Activated CD4-positive, alpha-beta memory T cell treated with anti-CD3 and anti-CD28 coated beads for 36 hours (primary cell): ENCODE data around the gene VASP. TPM values are rescaled to one million over a fixed set of nuclear protein-coding genes. Genes with fewer than 3 reads are reported as not detected.

ENCODE experiments used
- CTCF ChIA-PET: fragments of 350-600 bp; sonication (Branson Sonifier 250); formaldehyde crosslinking; loops from one replicate; lab custom pipeline; 2021; ENCODE audit warnings: antibody characterized with exemption, inconsistent platforms; lab: Charles Lee
- POLR2A ChIA-PET: fragments of 350-600 bp; sonication (Branson Sonifier 250); formaldehyde crosslinking; loops from one replicate; lab custom pipeline; 2021; ENCODE audit warnings: antibody characterized with exemption; lab: Charles Lee
- DNase-seq: peaks from one replicate; pipeline ENCODE4 v3.0.0-alpha.2; 2020
- H3K27ac Mint-ChIP-seq: one replicate; pipeline ENCODE4 v1.8.0; 2021; ENCODE audit warnings: mixed read lengths
- H3K27me3 Mint-ChIP-seq: one replicate; pipeline ENCODE4 v1.8.0; 2021; ENCODE audit warnings: mixed read lengths
- H3K36me3 Mint-ChIP-seq: one replicate; pipeline ENCODE4 v1.8.0; 2021; ENCODE audit warnings: mixed read lengths
- H3K4me1 Mint-ChIP-seq: one replicate; pipeline ENCODE4 v1.8.0; 2021; ENCODE audit warnings: low read depth, mixed read lengths
- H3K4me3 Mint-ChIP-seq: one replicate; pipeline ENCODE4 v1.8.0; 2021; ENCODE audit warnings: mild to moderate bottlenecking, mixed read lengths
- H3K9me3 Mint-ChIP-seq: one replicate; pipeline ENCODE4 v1.8.0; 2021; ENCODE audit warnings: mixed read lengths
- intact Hi-C: fragments of 100-400 bp; cut with micrococcal nuclease; formaldehyde crosslinking; loops from one replicate; pipeline ENCODE4 v1.15.1; 2023
- total RNA-seq, 2 experiments: library from RNA; stranded (reverse); gene quantifications; one replicate each; pipeline ENCODE4 v1.2.3, GENCODE V29; 2021

Gene VASP
- 100 to 1,000 TPM; 167 to 174 TPM for total RNA-seq

GRCh38 chr19:45506989-45507871, at the start of gene VASP:
VASP (plus strand) TSS chr19:45507479; CDS start chr19:45507772, 293 bp downstream.
- H3K36me3 Mint-ChIP-seq: peaks cover 4% of the 10 kb centered on the region
- H3K27ac Mint-ChIP-seq: peak within 1 kb of the TSS; percentile 94
- ChIA-PET CTCF (interaction anchor here (0.8 to 3.2 kb wide), 3 partner anchors 29 to 134 kb away, joined by 4 to 13 read pairs (median 4); no protein-coding TSS in a partner anchor), POLR2A (interaction anchor here (1.0 to 1.7 kb wide), 2 partner anchors 40 to 134 kb away, joined by 3 to 7 read pairs; partner anchors contain the start of gene FOSB)
- peaks cover 43% of the 10 kb centered on the region for H3K4me1 Mint-ChIP-seq
- no peaks in the 10 kb centered on the region for H3K9me3 Mint-ChIP-seq
- intact Hi-C loops: loop anchor here (1.0 to 5.0 kb wide), 8 partner anchors 10 to 379 kb away; partner anchors contain the start of genes IRF2BP1, OPA3, QPCTL and RTN2
- H3K4me3 Mint-ChIP-seq: peak within 1 kb of the TSS; percentile 86
- DNase-seq: peak; percentile 96
- no peaks in the 10 kb centered on the region for H3K27me3 Mint-ChIP-seq

DNA sequence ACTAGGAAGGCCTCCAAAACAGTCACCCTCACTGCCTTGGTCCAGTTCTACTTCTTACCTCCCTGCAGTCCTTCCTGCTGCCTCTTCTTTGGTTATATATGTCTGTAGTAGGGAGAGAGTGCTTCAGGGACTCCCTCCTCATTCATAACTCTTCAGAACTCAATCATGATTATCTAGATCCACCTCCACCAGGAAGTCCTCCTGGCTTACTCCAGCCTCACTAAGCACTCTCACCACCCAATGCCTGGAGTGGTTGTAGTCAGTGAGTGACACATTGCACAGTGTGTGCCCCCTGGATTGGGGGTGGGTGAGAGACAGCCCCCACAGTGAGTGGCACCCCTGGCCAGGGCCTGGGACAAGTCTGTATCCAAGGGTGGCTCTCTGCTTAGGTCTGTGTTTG, 49.5 kb upstream of the VASP start:
- Mint-ChIP-seq H3K27me3 (no peaks in the 10 kb centered on the region), H3K9me3 (no peaks in the 10 kb centered on the region), H3K27ac (no peak overlapping the region), H3K36me3 (no peaks in the 10 kb centered on the region), H3K4me3 (no peak overlapping the region), H3K4me1 (peaks cover 14% of the 10 kb centered on the region)
- DNase-seq: no peak
- ChIA-PET POLR2A (no interaction called here), CTCF (no interaction called here)
- intact Hi-C loops: no loop called here

GRCh38 chr19:45460807-45461347, 46.4 kb upstream of the VASP start:
- ChIA-PET POLR2A (no interaction called here), CTCF (interaction anchor here (1.1 to 1.2 kb wide), 2 partner anchors 22 to 25 kb away, joined by 3 read pairs; no protein-coding TSS in a partner anchor)
- Mint-ChIP-seq H3K36me3 (no peaks in the 10 kb centered on the region), H3K27me3 (no peaks in the 10 kb centered on the region), H3K9me3 (no peaks in the 10 kb centered on the region), H3K4me3 (no peak overlapping the region), H3K4me1 (peaks cover 7% of the 10 kb centered on the region), H3K27ac (peak overlapping the region; percentile 42)
- intact Hi-C loops: no loop called here
- no peak for DNase-seq

- Mint-ChIP-seq H3K36me3 (no peaks in the 10 kb centered on the region), H3K4me1 (peaks cover 3% of the 10 kb centered on the region), H3K4me3 (no peak overlapping the region), H3K27ac (no peak overlapping the region), H3K27me3 (peaks cover 1% of the 10 kb centered on the region), H3K9me3 (no peaks in the 10 kb centered on the region)
- no peak for DNase-seq
- intact Hi-C loops: no loop called here
- POLR2A ChIA-PET: no interaction called here
- CTCF ChIA-PET: interaction anchor here (0.7 to 1.0 kb wide), 5 partner anchors 11 to 58 kb away, joined by 3 to 6 read pairs (median 5); no protein-coding TSS in a partner anchor
Measured at GRCh38 chr19:45462174-45462573, 45.1 kb upstream of the VASP start.

DNA sequence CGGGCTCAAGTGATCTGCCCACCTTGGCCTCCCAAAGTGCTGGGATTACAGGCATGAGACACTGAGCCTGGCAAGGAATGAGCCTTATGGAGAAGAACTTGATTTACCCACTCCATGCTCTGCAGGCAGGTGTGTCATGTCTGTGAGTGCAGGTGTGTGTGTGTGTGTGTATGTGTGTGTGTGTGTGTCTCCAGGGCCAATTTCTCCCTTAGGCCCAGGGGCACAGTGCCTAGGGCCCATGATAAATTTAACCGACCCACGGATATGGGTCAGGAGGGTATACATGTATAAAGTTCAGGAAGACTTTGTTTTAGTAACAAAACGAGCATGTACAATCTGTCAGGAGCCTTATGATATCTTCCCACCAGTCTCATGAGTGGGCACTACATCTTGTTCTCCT, 44.0 kb upstream of the VASP start:
- Mint-ChIP-seq H3K9me3 (no peaks in the 10 kb centered on the region), H3K27me3 (peaks cover 1% of the 10 kb centered on the region), H3K4me1 (peaks cover 7% of the 10 kb centered on the region), H3K27ac (no peak overlapping the region), H3K4me3 (no peak overlapping the region), H3K36me3 (no peaks in the 10 kb centered on the region)
- POLR2A ChIA-PET: no interaction called here
- DNase-seq: no peak
- CTCF ChIA-PET: interaction anchor here (0.9 kb wide), 1 partner anchor 59 kb away, joined by 3 read pairs; no protein-coding TSS in a partner anchor
- intact Hi-C loops: no loop called here

DNA sequence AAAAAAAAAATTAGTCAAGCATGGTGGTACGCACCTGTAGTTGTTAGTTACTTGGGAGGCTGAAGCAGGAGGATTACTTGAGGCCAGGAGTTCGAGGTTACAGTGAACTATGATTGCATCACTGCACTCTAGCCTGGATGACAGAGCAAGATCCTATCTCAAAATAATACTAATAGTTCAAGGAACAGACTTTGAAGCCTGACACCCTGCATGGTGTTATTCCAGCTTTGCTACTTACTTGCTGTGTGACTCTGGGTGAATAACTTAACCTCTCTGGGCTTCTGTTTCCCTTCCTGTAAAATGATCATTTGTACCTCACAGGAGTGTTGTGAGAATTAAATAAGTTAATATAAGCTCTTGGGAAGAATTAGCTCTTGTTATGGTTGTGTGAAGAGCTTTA, 43.0 kb upstream of the VASP start:
- Mint-ChIP-seq H3K9me3 (no peaks in the 10 kb centered on the region), H3K4me3 (no peak overlapping the region), H3K27ac (no peak overlapping the region), H3K27me3 (peaks cover 1% of the 10 kb centered on the region), H3K4me1 (peaks cover 7% of the 10 kb centered on the region), H3K36me3 (no peaks in the 10 kb centered on the region)
- POLR2A ChIA-PET: no interaction called here
- CTCF ChIA-PET: interaction anchor here (1.2 kb wide), 1 partner anchor 25 kb away, joined by 4 read pairs; no protein-coding TSS in a partner anchor
- DNase-seq: no peak
- intact Hi-C loops: no loop called here

DNA sequence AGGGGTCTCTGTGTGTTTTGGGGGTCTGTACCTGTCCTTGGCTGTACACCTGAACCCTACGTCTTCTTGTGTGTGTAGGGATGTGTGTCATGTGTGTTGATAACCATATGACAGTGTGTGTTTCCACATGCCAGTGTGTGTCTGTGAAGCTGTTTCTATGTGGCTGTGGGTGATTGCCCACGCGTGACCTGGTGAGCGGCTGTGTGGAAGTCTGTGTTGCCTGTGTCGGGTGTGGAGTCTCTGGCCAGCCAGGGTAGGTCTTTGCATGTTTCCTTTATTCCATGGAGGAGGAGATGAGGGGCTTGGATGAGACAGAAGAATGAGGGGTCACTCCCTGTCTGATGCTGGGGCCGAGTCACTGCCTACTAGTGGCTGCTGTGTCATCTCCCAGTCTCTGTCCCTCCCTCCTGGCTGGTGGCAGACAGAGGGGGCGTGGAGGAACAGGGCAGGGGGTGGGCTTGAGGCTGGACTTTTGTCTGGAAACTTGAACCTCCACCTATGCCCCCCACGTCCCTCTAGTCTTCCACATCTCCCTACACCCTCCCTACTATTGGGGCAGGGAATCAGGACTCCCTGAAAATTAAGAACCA, 42.3 kb upstream of the VASP start:
- ChIA-PET CTCF (interaction anchor here (1.2 kb wide), 1 partner anchor 26 kb away, joined by 4 read pairs; no protein-coding TSS in a partner anchor), POLR2A (no interaction called here)
- Mint-ChIP-seq H3K9me3 (no peaks in the 10 kb centered on the region), H3K36me3 (no peaks in the 10 kb centered on the region), H3K4me1 (peaks cover 14% of the 10 kb centered on the region), H3K4me3 (no peak overlapping the region), H3K27me3 (peaks cover 1% of the 10 kb centered on the region), H3K27ac (no peak overlapping the region)
- DNase-seq: no peak
- intact Hi-C loops: no loop called here

DNA sequence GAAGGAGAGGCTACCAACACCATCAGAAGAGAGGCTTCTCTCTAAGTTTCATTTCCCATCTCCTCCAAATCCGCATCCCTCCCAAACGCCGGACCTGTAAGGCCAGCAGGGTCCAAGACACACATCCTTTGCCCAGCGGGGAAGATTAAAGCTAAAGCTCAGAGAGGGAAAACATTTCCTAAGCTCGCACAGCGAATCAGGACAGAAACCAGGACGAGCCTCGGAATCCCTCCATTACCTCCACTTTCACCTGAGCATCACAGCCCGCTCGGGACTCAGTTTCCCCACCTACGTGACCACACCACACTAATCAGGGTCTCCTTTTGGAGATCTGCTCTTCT, 40.2 kb upstream of the VASP start:
- POLR2A ChIA-PET: interaction anchor here (1.0 to 4.0 kb wide), 9 partner anchors 11 to 175 kb away, joined by 3 to 44 read pairs (median 8); partner anchors contain the start of genes ERCC1 and VASP
- H3K9me3 Mint-ChIP-seq: no peaks in the 10 kb centered on the region
- peak overlapping the region; percentile 52 for H3K27ac Mint-ChIP-seq
- DNase-seq: no peak
- CTCF ChIA-PET: interaction anchor here (0.9 to 5.0 kb wide), 8 partner anchors 10 to 174 kb away, joined by 3 to 89 read pairs (median 10); no protein-coding TSS in a partner anchor
- H3K4me1 Mint-ChIP-seq: peaks cover 28% of the 10 kb centered on the region
- H3K4me3 Mint-ChIP-seq: peak overlapping the region; percentile 87
- H3K36me3 Mint-ChIP-seq: peaks cover 3% of the 10 kb centered on the region
- intact Hi-C loops: loop anchor here (1.0 kb wide), 1 partner anchor 17 kb away; no protein-coding TSS in a partner anchor
- peaks cover 1% of the 10 kb centered on the region for H3K27me3 Mint-ChIP-seq

- peaks cover 3% of the 10 kb centered on the region for H3K36me3 Mint-ChIP-seq
- H3K27me3 Mint-ChIP-seq: peaks cover 1% of the 10 kb centered on the region
- intact Hi-C loops: loop anchor here (1.0 kb wide), 1 partner anchor 17 kb away; no protein-coding TSS in a partner anchor
- H3K27ac Mint-ChIP-seq: peak within 1 kb of the TSS; percentile 84
- no peaks in the 10 kb centered on the region for H3K9me3 Mint-ChIP-seq
- CTCF ChIA-PET: interaction anchor here (0.5 to 5.0 kb wide), 11 partner anchors 11 to 219 kb away, joined by 3 to 89 read pairs (median 4); no protein-coding TSS in a partner anchor
- peak within 1 kb of the TSS; percentile 87 for H3K4me3 Mint-ChIP-seq
- peak; percentile 95 for DNase-seq
- H3K4me1 Mint-ChIP-seq: peaks cover 28% of the 10 kb centered on the region
- POLR2A ChIA-PET: interaction anchor here (1.0 to 4.0 kb wide), 11 partner anchors 11 to 174 kb away, joined by 3 to 44 read pairs (median 7); partner anchors contain the start of genes ERCC1, OPA3, PPP1R13L and VASP
Measured at GRCh38 chr19:45467456-45468158, 39.7 kb upstream of the VASP start, which contains the start of gene FOSB. FOSB (plus strand) TSS chr19:45467996; CDS start chr19:45468587, 591 bp downstream.

GRCh38 chr19:45468159-45468651, 39.1 kb upstream of the VASP start:
- ChIA-PET CTCF (interaction anchor here (0.5 to 5.0 kb wide), 11 partner anchors 10 to 248 kb away, joined by 3 to 89 read pairs (median 3); no protein-coding TSS in a partner anchor), POLR2A (interaction anchor here (1.0 to 4.0 kb wide), 11 partner anchors 10 to 174 kb away, joined by 3 to 44 read pairs (median 7); partner anchors contain the start of genes ERCC1, OPA3, PPP1R13L and VASP)
- H3K4me1 Mint-ChIP-seq: peaks cover 33% of the 10 kb centered on the region
- DNase-seq: peak; percentile 62
- peak overlapping the region; percentile 87 for H3K4me3 Mint-ChIP-seq
- peak overlapping the region; percentile 84 for H3K27ac Mint-ChIP-seq
- peaks cover 1% of the 10 kb centered on the region for H3K27me3 Mint-ChIP-seq
- no peaks in the 10 kb centered on the region for H3K9me3 Mint-ChIP-seq
- intact Hi-C loops: no loop called here
- H3K36me3 Mint-ChIP-seq: peaks cover 8% of the 10 kb centered on the region
